Measurements from ENCODE around the gene RILPL2. TPM values are rescaled to one million over a fixed set of nuclear protein-coding genes. Genes with fewer than 3 reads are reported as not detected.

RILPL2 gene
- total and polyA plus RNA-seq, 2 experiments from 2014 or later, result 1.4 to 2.0 TPM

- Mint-ChIP-seq H3K27ac (no peak overlapping the region), H3K36me3 (ENCODE audit: low read depth) (peaks cover 39% of the 10 kb centered on the region), H3K9me3 (no peaks in the 10 kb centered on the region; the same call in 2 of the 3 replicates), H3K4me1 (peaks cover 19% of the 10 kb centered on the region), H3K27me3 (ENCODE audit: insufficient read depth, low read depth, poor library complexity) (peaks cover 41% of the 10 kb centered on the region), H3K4me3 (no peak overlapping the region)
- peaks cover 36% of the 10 kb centered on the region for H3F3A ChIP-seq (replicated peaks; ENCODE audit: low read depth)
- DNase-seq (ENCODE audit: low spot score) (peak; percentile 21), ATAC-seq (no peak)
- peaks cover 19% of the 10 kb centered on the region; the same call in 1 of the 2 replicates for H3K4me1 ChIP-seq (ENCODE audit: insufficient read depth)
- peaks cover 42% of the 10 kb centered on the region for H3K79me2 ChIP-seq (replicated peaks; ENCODE audit: insufficient read depth)
- H3K27me3 ChIP-seq (ENCODE audit: insufficient read depth), result peaks cover 20% of the 10 kb centered on the region
- H3K27ac ChIP-seq (ENCODE audit: low read depth), result no peak overlapping the region
- H3K36me3 ChIP-seq (ENCODE audit: insufficient read depth), result peaks cover 15% of the 10 kb centered on the region
- TF ChIP-seq ZNF114 (CRISPR knock-in tag; IDR thresholded peaks at IDR 0.05), result no peak
- TF ChIP-seq EZH2 (IDR thresholded peaks at IDR 0.05; ENCODE audit: low read depth, unreplicated experiment), result no peak
- no peak for TF ChIP-seq STAT1 (IDR thresholded peaks at IDR 0.05; ENCODE audit: unreplicated experiment)
- no peak for TF ChIP-seq CREB1 (CRISPR knock-in tag; IDR thresholded peaks at IDR 0.05; ENCODE audit: low read depth)
- TF ChIP-seq POLR2AphosphoS5 (IDR thresholded peaks at IDR 0.05; ENCODE audit: low read depth), result no peak
- no peak for TF ChIP-seq NANOG (IDR thresholded peaks at IDR 0.05; ENCODE audit: borderline replicate concordance)
- TF ChIP-seq ZNF462 (CRISPR knock-in tag; IDR thresholded peaks at IDR 0.05), result no peak
- no peak for TF ChIP-seq ZNF331 (CRISPR knock-in tag; IDR thresholded peaks at IDR 0.05; ENCODE audit: low read depth)
- H3K4me3 ChIP-seq, result peak overlapping the region; percentile 74
- H4K20me1 ChIP-seq (replicated peaks; ENCODE audit: insufficient read depth), result peaks cover 25% of the 10 kb centered on the region
- H3K9me2 ChIP-seq (ENCODE audit: insufficient read depth), result no peaks in the 10 kb centered on the region
- H3K4me2 ChIP-seq, result peak overlapping the region; percentile 82; the same call in 1 of the 2 replicates
- no peak overlapping the region for H2AFZ ChIP-seq
Observed at GRCh38 chr12:123388951-123389559, 47.4 kb downstream of the RILPL2 start.

All from GM23338 (cell line).